ENCODE measurements around the gene GOLGA8T. TPM values are rescaled to one million over a fixed set of nuclear protein-coding genes. Genes with fewer than 3 reads are reported as not detected.
"Not testable (repeated sequence)": the region's sequence is repeated elsewhere in the genome, so short reads cannot be mapped to it uniquely, and the experiment has no call there.

The GOLGA8T gene
- total RNA-seq (not detected in 2 replicates), polyA plus RNA-seq (0.04 TPM in 1 of 2 replicates, not detected in the other), polyA minus RNA-seq (0.21 and 0.29 TPM in 2 replicates), Bru-seq, nascent RNA (percentile 27 among the genes with signal in this experiment), BruChase-seq, experiment 1, labeled RNA remaining after a 6-hour chase (percentile 17 among the genes with signal in this experiment), BruChase-seq, experiment 2, labeled RNA remaining after a 2-hour chase (percentile 16 among the genes with signal in this experiment)
- not detected in 2 replicates for polyA plus RNA-seq (2011; cell fraction: cytosol; rRNA removed)
- polyA plus RNA-seq (2011; cell fraction: nucleus; rRNA removed): 0.15 and 0.20 TPM in 2 replicates
- 0.11 and 0.46 TPM in 2 replicates for polyA plus RNA-seq (2012)
- not detected for polyA minus RNA-seq (2011; cell fraction: cytosol; rRNA and poly(A)+ RNA removed)
- 0.77 TPM in 1 of 2 replicates, not detected in the other for polyA minus RNA-seq (2011; cell fraction: nucleus; rRNA and poly(A)+ RNA removed)
- long read RNA-seq: 0 reads

- not testable (repeated sequence) for FAIRE-seq; H2AFZ ChIP-seq (ENCODE audit: low read depth, low read length)
These were observed at the start of gene GOLGA8T for GRCh38 chr15:30134751-30135150. Gene GOLGA8T (plus strand): TSS chr15:30135051. CDS start chr15:30135149, 98 bp downstream.

GRCh38 chr15:30097827-30098226 lies 37.0 kb upstream of the GOLGA8T start:
- H3K27ac ChIP-seq (ENCODE audit: insufficient read depth, low read depth, low read length); H3K36me3 ChIP-seq (ENCODE audit: control insufficient read depth in 2 of 2, extremely low read depth in 1 of 2, insufficient read depth in 2 of 2, low read length in 2 of 2); H3K9ac ChIP-seq (replicated peaks; ENCODE audit: extremely low read depth, insufficient read depth, low read length); H3K9me1 ChIP-seq (replicated peaks; ENCODE audit: control insufficient read depth, extremely low read depth, insufficient read depth, low read length); H4K20me1 ChIP-seq (replicated peaks; ENCODE audit: control insufficient read depth, extremely low read depth, insufficient read depth, low read length); POLR2A ChIA-PET; BruUV-seq (replicated peaks); intact Hi-C loops (cut with micrococcal nuclease); FAIRE-seq; H3K9me3 ChIP-seq (replicated peaks; ENCODE audit: control insufficient read depth, insufficient read depth, low read length); H3K4me3 ChIP-seq (replicated peaks in 1 of 3; ENCODE audit: insufficient read depth in 1 of 3, low read depth in 1 of 3, low read length in 3 of 3); H2AFZ ChIP-seq (ENCODE audit: low read depth, low read length); DNase-seq (ENCODE audit: low read depth, low spot score); H3K27me3 ChIP-seq (ENCODE audit: control insufficient read depth in 2 of 2, insufficient read depth in 2 of 2, low read length in 2 of 2); H3K4me1 ChIP-seq (ENCODE audit: control insufficient read depth, extremely low read depth, insufficient read depth, low read length); CTCF ChIA-PET; H3K79me2 ChIP-seq (ENCODE audit: control insufficient read depth, insufficient read depth, low read length); H3K4me2 ChIP-seq (ENCODE audit: insufficient read depth, low read length); dilution Hi-C loops (cut with MboI; ENCODE audit: extremely low pct_ligation_motif_present, low sequenced_read_pairs): not testable (repeated sequence)

More at GRCh38 chr15:30134751-30135150, at the start of gene GOLGA8T:
- H3K9me3 ChIP-seq (replicated peaks; ENCODE audit: control insufficient read depth, insufficient read depth, low read length); H4K20me1 ChIP-seq (replicated peaks; ENCODE audit: control insufficient read depth, extremely low read depth, insufficient read depth, low read length); H3K27ac ChIP-seq (ENCODE audit: insufficient read depth, low read depth, low read length); H3K79me2 ChIP-seq (ENCODE audit: control insufficient read depth, insufficient read depth, low read length); dilution Hi-C loops (cut with MboI; ENCODE audit: extremely low pct_ligation_motif_present, low sequenced_read_pairs); intact Hi-C loops (cut with micrococcal nuclease); H3K4me1 ChIP-seq (ENCODE audit: control insufficient read depth, extremely low read depth, insufficient read depth, low read length); DNase-seq (ENCODE audit: low read depth, low spot score); H3K36me3 ChIP-seq (ENCODE audit: control insufficient read depth in 2 of 2, extremely low read depth in 1 of 2, insufficient read depth in 2 of 2, low read length in 2 of 2); H3K9ac ChIP-seq (replicated peaks; ENCODE audit: extremely low read depth, insufficient read depth, low read length); H3K4me2 ChIP-seq (ENCODE audit: insufficient read depth, low read length); CTCF ChIA-PET; POLR2A ChIA-PET; BruUV-seq (replicated peaks); H3K4me3 ChIP-seq (replicated peaks in 1 of 3; ENCODE audit: insufficient read depth in 1 of 3, low read depth in 1 of 3, low read length in 3 of 3); H3K9me1 ChIP-seq (replicated peaks; ENCODE audit: control insufficient read depth, extremely low read depth, insufficient read depth, low read length); H3K27me3 ChIP-seq (ENCODE audit: control insufficient read depth in 2 of 2, insufficient read depth in 2 of 2, low read length in 2 of 2): not testable (repeated sequence)

- H3K36me3 ChIP-seq (ENCODE audit: control insufficient read depth in 2 of 2, extremely low read depth in 1 of 2, insufficient read depth in 2 of 2, low read length in 2 of 2); H3K27me3 ChIP-seq (ENCODE audit: control insufficient read depth in 2 of 2, insufficient read depth in 2 of 2, low read length in 2 of 2); H3K79me2 ChIP-seq (ENCODE audit: control insufficient read depth, insufficient read depth, low read length); H3K9me1 ChIP-seq (replicated peaks; ENCODE audit: control insufficient read depth, extremely low read depth, insufficient read depth, low read length); H2AFZ ChIP-seq (ENCODE audit: low read depth, low read length); intact Hi-C loops (cut with micrococcal nuclease); DNase-seq (ENCODE audit: low read depth, low spot score); H3K9me3 ChIP-seq (replicated peaks; ENCODE audit: control insufficient read depth, insufficient read depth, low read length); H3K4me1 ChIP-seq (ENCODE audit: control insufficient read depth, extremely low read depth, insufficient read depth, low read length); H3K9ac ChIP-seq (replicated peaks; ENCODE audit: extremely low read depth, insufficient read depth, low read length); H3K27ac ChIP-seq (ENCODE audit: insufficient read depth, low read depth, low read length); H3K4me2 ChIP-seq (ENCODE audit: insufficient read depth, low read length); dilution Hi-C loops (cut with MboI; ENCODE audit: extremely low pct_ligation_motif_present, low sequenced_read_pairs); POLR2A ChIA-PET; H3K4me3 ChIP-seq (replicated peaks in 1 of 3; ENCODE audit: insufficient read depth in 1 of 3, low read depth in 1 of 3, low read length in 3 of 3); BruUV-seq (replicated peaks); CTCF ChIA-PET; H4K20me1 ChIP-seq (replicated peaks; ENCODE audit: control insufficient read depth, extremely low read depth, insufficient read depth, low read length); FAIRE-seq: not testable (repeated sequence)
These were observed 32.0 kb upstream of the GOLGA8T start for GRCh38 chr15:30102890-30103289.

- H3K9ac ChIP-seq (replicated peaks; ENCODE audit: extremely low read depth, insufficient read depth, low read length); POLR2A ChIA-PET; H3K4me1 ChIP-seq (ENCODE audit: control insufficient read depth, extremely low read depth, insufficient read depth, low read length); intact Hi-C loops (cut with micrococcal nuclease); H3K27ac ChIP-seq (ENCODE audit: insufficient read depth, low read depth, low read length); H3K9me3 ChIP-seq (replicated peaks; ENCODE audit: control insufficient read depth, insufficient read depth, low read length); FAIRE-seq; dilution Hi-C loops (cut with MboI; ENCODE audit: extremely low pct_ligation_motif_present, low sequenced_read_pairs); H4K20me1 ChIP-seq (replicated peaks; ENCODE audit: control insufficient read depth, extremely low read depth, insufficient read depth, low read length); H3K36me3 ChIP-seq (ENCODE audit: control insufficient read depth in 2 of 2, extremely low read depth in 1 of 2, insufficient read depth in 2 of 2, low read length in 2 of 2); H3K79me2 ChIP-seq (ENCODE audit: control insufficient read depth, insufficient read depth, low read length); H3K27me3 ChIP-seq (ENCODE audit: control insufficient read depth in 2 of 2, insufficient read depth in 2 of 2, low read length in 2 of 2); BruUV-seq (replicated peaks); DNase-seq (ENCODE audit: low read depth, low spot score); H3K9me1 ChIP-seq (replicated peaks; ENCODE audit: control insufficient read depth, extremely low read depth, insufficient read depth, low read length); CTCF ChIA-PET: not testable (repeated sequence)
- Histone ChIP-seq H2AFZ (ENCODE audit: low read depth, low read length) (peak overlapping the region; percentile 80), H3K4me2 (ENCODE audit: insufficient read depth, low read length) (peak overlapping the region; percentile 36), H3K4me3 (replicated peaks in 1 of 3; ENCODE audit: insufficient read depth in 1 of 3, low read depth in 1 of 3, low read length in 3 of 3) (peak overlapping the region in 2 of 3 experiments; percentile 18 to 29)
These were observed 30.8 kb upstream of the GOLGA8T start for GRCh38 chr15:30103941-30104507.
